Measurements from ENCODE around the gene TSPAN9.

The TSPAN9 gene

DNA sequence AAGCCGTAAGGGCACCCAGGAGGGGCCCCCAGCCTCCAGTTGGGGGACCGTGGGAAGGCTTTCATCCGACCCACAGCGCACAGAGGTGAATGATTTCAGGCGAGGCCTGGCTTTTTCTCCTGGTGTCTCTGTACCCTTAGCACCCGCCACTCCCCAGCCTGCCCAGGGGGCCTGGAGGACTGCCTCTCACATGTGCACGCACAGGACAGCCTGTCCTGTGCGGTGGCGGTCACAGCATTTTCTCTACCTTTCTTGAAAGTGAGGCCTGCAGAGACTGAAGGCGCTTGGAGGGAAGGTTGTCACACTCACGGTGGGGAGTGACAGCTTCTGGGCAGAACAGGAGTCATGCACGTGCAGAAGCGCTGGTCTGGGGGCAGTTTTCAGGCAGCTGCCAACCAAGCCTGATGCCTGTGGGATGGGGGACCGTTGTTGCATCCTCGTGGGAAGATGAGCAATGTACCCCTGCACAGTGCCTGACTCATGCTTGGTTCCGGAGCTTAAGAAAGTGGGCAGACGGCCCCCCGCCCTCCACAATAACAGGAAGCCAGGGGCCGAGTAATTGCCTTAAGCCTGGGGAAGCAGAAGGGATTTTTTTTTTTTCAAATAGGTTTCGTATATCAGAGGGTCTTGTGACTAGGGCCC lies 148.1 kb downstream of the TSPAN9 start:
- peak; percentile 94 for DNase-seq (ENCODE audit: low read depth)

DNA sequence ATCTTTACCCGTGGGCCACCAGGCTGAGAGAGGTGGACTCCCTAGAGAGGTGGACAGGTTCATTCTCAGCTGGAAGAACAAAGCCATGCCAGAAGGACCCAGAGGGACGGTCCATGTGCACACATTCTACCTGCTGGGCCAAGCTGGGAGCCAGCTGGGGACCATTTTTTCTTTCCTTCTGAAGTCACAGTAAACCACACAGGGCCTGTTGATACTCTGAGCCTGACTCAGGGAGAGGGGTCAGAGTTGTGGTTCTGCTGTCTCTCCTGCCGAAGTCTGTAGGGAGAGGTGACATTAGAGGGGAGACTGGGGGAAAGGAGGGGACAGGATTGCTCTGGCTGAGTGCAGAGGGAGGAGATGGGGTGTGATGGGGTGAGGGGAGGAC lies 148.6 kb downstream of the TSPAN9 start:
- peak; percentile 61 for DNase-seq (ENCODE audit: low read depth)

DNA sequence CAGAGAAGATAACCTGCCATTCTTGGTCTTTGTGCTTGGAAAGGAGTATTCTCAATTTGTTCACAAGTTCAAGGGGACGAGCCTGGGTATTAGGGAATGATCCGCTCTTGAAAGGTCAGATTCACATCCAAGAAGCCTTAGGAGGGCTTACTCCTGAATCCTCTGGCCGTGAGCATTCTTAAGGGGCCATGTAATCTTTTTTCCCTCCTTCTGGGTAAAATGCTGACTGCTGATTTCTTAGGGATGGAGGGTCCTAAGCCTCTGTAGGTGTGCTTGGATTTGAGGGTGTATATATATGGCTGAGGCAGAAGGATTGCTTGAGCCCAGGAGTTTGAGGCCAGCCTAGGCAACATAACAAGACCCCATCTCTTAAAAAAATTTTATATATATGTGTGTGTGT lies 149.1 kb downstream of the TSPAN9 start:
- DNase-seq (ENCODE audit: low read depth): peak; percentile 13

DNA sequence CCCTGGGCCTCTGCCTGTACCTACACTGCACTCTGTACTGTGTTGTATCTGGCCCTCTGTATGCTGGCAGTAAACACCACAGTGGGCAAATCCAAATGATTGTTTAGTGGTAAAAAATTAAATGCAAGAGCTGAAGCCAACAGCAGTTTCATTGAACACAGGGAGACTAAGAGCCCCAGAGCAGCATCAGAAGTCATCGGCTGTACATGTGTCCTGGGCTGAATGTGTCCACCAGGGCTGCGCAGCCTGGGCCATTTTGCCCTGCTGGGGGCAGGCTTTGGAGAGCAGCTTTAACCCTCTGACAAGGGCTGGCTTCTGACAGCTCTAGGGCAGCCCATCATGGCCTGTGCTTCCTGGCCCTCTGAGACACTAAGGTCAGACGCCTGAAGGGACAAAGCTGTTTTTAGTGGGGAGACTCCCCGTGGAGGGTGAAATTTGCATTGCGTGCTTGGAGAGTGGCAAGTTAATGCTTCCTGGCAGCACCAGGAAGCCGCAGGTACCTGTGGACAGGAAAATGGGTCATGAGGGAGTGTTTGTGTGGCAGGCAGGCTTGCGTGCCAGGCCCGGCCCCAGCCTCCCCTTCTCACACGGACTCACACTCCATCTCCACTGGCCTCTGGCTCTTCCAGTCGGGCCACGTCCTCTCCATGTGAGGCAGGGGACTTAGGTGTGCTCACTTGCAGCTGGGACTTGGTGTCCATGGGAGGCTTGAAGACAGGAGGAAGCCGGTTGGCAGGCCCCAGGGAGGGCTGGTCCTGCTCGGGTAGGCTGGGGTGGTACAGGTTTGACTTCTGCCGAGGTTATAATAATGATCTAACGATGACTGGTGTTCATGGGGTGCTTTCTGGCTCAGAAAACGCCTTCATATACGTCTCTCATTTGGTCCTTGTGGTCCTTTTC lies 150.1 kb downstream of the TSPAN9 start:
- no peak for DNase-seq (ENCODE audit: low read depth)

DNA sequence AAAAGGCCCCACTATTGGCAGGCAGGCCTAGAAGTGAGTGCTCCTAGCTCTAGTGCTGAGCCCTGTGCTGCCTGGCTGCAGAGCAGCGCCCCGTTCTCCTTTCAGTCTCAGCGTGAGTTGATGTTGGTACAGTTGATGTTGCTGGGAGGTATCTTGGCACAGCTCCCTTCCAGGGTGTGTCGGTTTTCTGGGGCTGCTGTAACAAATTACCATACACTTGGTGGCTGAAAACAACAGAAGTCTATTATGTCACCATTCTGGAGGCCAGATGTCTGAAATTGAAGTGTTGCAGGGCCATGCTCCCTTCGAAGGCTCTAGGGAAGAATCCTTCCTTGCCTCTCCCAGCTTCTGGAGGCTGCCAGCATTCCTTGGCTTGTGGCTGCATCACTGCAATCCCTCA lies 151.4 kb downstream of the TSPAN9 start:
- DNase-seq (ENCODE audit: low read depth): no peak

DNA sequence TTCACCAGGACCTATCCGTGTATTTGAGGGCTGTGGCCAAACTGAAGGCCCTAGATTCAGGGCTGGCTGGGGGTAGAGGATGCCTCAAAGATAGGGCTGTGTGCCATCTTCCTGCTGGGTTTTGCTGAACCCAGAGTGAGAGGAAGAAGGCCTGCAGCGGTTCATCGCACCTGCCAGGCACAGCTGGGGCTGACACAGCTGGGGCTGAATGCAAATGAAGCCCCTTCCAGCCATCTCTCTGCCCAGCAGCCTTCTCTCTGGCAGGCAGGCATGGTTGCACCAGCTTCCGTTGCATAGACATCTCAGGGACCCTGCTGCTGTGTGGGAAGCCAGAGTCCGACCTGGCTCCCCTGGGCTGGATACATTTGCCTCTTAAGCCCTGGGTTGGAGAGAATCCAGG lies 152.4 kb downstream of the TSPAN9 start:
- no peak for DNase-seq (ENCODE audit: low read depth)

DNA sequence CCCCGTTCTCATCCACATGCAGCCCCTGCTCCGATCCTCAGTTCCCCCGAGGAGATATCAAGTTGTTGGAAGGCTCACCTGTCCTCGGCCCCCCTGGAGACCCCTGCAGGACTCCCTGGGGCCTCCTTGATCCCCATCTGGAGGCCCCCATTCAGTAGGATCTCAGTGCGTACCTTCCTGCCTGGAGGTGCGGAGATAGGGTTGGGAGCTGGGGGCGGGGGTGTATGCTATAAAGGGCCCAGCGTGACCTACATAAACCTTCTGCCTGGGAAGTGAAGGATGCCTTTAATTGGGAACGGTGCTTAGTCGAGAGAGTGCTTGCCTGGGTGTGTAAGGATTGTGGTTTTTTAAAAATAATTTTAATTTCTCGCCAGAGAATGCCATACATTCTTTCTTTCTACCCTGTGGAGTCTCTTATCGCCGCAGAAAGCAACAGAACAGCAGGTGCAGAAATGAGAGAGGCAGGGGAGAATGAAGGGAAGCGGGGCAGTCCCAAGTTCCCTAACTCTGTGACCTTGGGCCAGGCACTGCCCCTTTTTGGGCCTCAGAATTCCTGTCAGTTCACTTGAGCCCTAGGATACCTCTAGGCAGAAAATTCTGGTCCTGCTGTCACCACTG lies 153.7 kb downstream of the TSPAN9 start:
- DNase-seq (ENCODE audit: low read depth): no peak

DNA sequence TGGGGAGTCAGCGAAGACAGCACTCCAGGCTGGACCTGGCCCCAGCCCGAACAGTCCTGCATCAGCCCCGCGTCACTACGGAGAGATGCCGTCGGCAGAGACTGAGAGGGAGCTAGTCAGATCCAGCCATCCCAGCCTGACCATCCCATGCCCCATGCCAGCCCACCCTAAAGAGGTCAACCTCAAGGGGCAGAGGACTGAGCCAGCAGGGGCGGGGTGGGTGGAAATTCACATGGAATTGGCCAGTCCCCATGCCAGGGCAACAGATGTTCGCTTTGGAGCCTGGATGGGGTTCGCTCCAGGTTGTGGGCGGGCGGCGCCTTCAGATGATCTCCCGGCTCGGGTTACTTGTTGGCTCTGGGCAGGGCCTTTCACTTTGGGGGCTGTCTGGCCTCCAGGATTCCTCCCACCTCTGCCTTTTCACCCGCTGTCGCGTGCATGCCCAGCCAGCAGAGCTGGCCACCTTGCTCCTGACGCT lies 154.3 kb downstream of the TSPAN9 start:
- no peak for DNase-seq (ENCODE audit: low read depth)

DNA sequence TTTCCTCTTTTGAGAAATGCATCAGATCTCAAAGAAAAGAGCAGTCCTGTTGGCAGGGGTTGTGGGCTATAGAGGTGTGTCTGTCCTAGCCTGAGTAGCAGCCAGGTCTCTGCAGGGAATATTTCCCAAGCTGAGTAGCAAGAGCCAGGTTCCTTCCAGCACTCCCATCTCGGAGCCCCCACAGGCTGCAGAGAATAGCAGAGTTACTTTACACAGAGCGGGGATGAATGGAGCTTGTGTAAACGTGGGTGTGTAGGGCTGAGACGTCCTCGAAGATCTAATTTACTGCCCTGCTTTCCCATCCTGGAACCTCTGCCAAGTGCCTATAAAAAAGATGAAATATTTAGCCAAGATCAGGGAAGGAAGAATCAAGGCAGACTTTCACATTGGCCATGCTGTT lies 156.6 kb downstream of the TSPAN9 start:
- DNase-seq (ENCODE audit: low read depth): no peak

DNA sequence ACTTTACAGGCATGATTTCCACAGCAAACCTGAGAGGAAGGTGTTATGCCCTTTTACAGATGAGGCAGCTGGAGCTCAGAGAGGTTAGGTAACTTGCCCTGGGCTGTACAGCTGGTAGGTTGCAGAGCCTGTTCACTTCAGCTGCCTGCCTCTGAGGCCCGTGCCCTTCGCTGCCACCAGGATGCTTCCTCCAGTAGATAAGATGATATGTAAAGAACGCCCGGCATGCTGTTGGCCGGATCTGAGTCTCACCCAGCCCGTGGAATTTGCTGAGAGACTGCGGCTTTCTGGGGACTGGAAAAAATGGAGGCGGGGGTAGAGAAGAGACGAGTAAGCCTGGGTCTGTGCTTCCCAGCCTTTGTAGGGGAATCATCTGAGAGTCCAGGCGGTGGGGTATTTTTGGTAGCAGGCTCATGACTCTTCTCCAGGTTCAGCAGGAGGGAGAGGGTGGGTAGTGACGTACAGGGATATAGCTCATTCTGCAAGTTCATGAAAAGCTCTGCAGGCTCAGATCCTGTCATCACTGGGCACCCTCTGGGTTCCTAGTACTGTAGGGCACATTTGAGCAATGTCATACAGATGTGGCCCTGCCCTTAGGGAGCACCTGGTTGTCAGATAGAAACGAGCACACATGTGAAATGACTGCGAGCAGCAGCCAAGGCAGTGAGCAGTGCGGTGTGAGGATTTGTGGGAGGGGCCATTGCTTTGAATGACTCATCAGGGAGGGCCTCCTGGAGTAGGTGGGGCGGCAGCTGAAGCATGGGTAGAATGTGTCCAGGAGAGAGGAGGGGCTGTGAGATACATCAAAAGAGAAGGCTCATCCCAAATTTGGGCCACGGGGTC lies 159.4 kb downstream of the TSPAN9 start:
- DNase-seq (ENCODE audit: low read depth): peak; percentile 75

DNA sequence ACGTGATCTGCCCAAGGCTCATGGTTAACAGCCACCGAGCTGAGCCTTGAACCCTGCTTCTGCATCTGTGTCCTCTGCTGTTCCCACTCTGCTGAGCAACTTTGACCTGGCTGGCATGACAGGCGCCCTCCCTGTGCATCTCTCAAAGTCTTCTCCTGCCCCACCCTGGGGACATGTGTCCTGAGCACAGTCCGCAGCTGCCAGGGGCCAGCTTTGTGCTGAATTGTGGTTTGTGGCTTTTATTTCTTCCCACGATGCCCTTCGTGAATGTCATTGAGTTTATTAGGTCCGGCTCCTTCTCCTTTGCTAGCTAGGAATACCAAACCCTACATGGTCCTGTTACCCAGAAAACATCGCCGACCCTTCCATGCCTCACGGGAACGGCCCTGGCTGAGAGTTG lies 161.0 kb downstream of the TSPAN9 start:
- DNase-seq (ENCODE audit: low read depth): no peak

DNA sequence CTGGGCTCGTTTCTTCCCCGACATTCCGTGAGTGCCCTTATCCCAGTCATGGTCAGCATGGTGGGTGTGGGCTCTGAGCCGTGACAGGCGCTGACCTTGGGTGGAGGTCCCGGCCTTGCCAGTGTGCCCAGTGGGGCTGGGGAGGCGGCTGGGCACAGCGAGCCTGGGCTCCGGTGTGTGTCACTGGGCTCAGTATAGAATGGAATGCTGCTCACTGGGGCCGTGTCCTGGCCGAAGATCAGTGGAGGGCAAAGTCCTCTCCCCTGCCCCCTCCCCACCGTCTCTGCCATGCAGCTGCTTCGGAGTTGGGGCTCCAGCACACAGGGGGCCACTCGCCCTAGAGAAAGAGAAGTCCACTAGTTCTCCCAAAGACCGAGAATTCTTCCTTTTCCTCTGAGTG lies 164.4 kb downstream of the TSPAN9 start:
- DNase-seq (ENCODE audit: low read depth): no peak

DNA sequence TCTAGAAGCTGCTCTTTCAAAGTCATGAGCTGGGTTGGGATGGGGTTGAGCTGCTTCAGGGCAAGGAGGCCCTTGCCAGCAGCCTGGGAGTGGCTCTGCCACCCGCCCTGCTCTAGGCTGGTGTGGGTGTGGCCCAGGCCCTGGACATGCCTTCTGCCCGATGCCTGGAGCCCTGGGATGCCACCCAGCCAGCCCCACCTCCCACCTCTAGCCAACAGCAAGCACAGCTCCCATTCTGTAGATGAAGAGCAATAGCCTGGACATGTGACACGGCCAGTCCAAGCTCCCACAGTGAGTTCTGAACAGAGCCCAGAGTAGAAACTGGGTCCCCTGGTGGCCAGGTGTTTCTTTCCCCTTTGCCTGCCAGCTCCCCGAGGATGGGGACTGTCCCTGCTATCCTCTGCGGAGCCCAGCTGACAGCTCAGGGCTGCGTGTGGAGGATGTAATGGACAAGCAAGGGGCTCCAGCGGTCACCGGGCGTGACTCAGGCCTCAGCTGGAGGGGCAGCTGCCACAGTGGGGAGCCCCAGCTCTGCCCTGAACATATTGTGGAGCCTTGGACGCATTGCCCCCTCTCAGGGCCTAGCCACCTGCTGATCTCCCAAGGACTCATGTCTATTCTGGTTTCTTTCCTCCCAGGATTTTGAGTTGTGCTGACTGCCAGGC lies 165.2 kb downstream of the TSPAN9 start:
- DNase-seq (ENCODE audit: low read depth): no peak

DNA sequence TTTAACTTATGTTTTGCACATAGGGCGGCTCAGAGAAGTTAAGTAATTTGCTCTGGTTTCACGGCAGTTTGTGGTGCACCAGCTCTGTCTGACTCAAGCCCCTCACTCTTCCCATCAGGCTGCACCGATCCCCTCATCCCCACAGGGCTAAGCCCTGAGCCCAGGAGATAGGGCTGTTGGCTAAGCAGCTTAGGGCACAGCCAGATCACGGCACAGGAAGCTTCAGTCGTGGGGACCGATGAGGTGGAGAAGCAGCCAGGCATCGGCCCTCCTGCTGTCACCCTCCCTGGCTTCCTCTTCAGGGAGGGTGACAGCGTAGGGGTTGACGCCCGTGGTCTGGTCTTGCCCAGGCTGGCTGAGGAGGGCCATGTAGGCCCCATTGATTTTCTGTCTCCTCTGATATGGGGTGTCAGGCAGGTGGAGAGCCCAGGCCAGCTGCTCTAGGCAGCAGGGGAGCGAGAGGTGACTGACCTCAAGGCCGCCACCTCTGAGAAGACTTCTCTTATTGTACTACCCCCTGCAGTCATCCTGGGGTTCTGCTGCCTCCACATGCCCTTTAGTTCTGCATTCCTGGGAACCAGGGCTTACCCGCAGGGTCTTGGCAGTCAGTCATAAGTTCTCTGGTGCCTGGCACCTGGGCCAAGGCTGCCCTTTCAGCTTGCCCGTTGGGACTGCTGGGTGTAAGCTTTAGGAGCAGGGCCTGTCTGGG lies 166.4 kb downstream of the TSPAN9 start:
- no peak for DNase-seq (ENCODE audit: low read depth)

DNA sequence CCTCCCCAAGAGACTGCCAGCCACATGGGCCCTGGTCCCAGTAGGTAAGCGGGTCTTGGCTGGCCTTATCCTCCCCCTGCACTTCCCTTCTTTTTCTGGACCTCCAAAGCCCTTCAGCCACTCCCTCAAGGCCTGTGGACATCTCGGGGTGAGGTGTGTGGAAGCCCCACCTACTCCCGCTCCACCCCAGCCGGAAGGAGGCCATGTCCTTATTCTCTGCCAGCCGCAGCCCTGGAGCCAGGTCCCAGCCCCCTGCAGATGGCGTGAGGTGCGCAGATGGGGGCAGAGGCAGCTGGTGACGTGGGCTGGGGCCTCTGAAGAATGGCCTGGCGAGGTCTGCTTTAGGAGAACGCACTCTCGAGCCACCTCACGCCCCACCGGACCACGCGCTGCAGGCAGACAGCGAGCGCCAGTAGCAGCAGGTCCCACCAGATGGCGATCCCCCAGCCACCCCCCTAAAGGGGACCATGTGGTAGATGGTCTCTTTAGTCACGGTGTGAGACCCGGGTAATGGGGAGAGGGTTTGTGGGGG lies 167.1 kb downstream of the TSPAN9 start:
- DNase-seq (ENCODE audit: low read depth): no peak

DNA sequence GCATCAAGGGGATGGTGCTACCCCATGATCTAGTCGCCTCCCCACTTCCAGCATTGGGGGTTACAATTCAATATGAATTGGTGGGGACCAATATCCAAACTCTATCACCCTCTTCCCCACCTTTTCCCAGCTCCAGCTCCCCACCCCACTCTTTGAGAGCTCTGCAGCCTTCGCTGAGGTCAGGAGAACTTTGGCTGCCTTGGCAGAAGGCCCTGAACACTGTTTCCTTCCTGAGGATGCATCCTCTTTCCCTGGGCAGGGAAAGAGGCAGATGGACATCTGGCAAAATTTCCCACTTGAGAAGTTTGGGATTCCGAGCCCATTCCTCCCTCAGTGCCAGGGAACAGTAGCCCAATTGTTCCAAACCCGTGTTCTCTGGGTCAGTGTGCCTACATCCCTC lies 169.1 kb downstream of the TSPAN9 start:
- no peak for DNase-seq (ENCODE audit: low read depth)

DNA sequence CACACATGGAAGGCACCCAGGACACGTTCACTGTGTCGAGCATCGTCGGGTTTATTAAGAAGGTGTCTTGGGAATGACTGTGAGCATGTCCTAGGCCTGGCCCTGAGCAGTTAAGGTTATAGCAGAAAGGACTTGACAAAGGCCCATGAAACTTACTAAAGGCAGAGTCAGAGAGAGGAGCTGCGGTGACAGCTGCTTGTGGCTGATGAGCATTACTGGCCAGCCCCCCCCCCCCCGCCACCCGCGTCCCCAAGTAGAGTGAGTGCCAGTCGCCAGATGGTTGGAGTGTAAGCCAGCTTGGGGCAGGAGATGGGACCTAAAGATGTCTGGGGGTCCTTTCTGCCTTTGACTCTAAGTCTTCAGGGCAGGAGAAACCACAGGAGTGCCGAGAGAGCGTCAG lies 169.9 kb downstream of the TSPAN9 start:
- DNase-seq (ENCODE audit: low read depth): no peak

DNA sequence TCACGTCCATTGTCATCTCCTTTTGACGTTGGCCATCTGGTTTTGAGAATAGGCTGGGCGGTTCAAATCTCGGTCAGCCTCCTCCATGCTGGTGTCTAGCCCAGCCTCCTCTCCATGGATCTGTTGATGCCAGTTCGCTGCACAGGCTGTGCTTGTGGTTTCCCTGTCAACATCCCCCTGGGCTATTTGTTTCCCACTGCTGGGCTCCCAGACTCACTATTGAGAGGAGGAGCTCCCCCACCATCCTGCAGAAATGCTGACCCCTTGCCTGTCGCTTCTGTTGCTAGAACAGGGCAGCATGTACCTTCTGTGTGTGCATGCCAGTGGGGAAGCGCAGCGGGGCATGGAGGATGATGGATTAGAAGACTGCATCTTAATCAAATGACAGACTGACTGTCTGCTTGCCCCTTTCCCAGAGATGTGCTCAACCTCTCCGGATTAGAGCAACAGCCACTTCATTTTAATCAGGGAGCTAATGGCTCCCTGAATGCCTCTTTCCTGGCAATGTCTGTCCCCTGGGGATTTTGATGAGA lies 170.5 kb downstream of the TSPAN9 start:
- DNase-seq (ENCODE audit: low read depth): no peak

DNA sequence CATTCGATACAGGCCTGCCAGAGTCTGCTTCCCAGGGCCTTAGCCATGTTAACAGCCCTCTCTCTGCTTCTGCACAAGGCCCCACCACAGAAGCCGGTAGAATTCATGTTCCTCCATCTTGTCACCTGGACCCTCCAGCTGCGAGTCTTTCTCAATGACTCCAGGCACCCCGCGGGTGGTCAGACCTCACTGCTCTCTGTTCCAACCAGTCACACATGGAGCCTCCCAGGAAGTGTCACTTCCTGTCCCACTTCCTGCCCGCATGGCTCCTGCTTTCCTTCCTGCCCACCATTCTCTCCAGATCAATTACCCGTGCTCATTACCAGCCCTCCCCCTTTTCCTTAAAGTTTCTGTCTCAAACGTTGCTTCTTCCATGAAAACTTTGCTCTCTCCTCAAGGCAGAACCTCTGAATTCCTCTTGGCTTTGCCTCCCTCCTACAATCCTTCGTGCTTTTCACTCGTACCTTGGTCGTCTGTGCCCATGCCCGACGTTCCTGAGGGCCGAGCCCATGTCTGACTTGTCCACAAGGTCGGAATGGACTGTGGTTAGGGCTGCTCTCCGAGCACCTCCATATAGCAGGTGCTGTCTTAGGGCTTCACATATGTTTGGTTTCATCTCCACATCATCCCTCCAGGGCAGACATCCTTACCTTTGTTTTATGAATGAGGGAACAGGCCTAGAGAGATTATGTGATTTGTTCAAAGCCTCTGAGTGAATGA lies 172.1 kb downstream of the TSPAN9 start:
- DNase-seq (ENCODE audit: low read depth): peak; percentile 15

DNA sequence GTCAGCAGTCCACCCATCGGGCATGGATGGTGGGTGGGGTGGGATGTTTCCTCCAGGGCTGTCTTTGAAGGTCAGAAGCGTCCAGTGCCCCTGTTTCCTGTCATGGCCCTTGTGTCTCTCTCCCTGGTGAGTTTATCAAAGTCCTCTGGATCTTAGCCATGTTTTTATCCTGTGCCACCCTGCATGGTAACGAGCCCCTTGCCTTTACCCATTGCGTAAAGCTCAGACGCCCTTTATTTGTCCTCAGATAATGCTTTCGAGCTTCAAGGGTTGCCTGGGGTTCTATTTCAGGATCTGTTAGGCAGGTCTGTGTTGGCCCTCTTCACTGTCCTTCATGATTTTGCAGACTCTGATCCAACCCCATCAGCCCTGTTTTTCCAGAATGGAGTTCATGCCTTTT lies 172.9 kb downstream of the TSPAN9 start:
- no peak for DNase-seq (ENCODE audit: low read depth)
